WTC11 (cell line): ENCODE measurements around the gene ARHGAP28. TPM values are rescaled to one million over a fixed set of nuclear protein-coding genes. Genes with fewer than 3 reads are reported as not detected.

ENCODE experiments used
- ATAC-seq: fragments of 200-7000 bp; cut with Tn5 transposase; 2 replicates; pipeline ENCODE4 v1.10.0; 2021; ENCODE audit warnings: mild to moderate bottlenecking, moderate library complexity
- CTCF ChIA-PET: fragments of 300-600 bp; sonication (Branson Sonifier 250); formaldehyde crosslinking; loops from one replicate; lab custom pipeline; 2021; ENCODE audit warnings: antibody characterized with exemption; lab: Charles Lee
- POLR2A ChIA-PET: fragments of 350-600 bp; sonication (Branson Sonifier 250); formaldehyde crosslinking; loops from one replicate; lab custom pipeline; 2021; ENCODE audit warnings: antibody characterized with exemption; lab: Charles Lee
- DNase-seq: peaks from one replicate; pipeline ENCODE4 v3.0.0; 2021; ENCODE audit warnings: low spot score
- H3K27ac Mint-ChIP-seq: 2 replicates; pipeline ENCODE4 v1.8.0; 2021; ENCODE audit warnings: mixed read lengths
- H3K27me3 Mint-ChIP-seq: 2 replicates; pipeline ENCODE4 v1.8.0; 2021; ENCODE audit warnings: low read depth, mild to moderate bottlenecking, moderate library complexity, mixed read lengths
- H3K36me3 Mint-ChIP-seq: 2 replicates; pipeline ENCODE4 v1.8.0; 2021; ENCODE audit warnings: mixed read lengths
- H3K4me1 Mint-ChIP-seq: 2 replicates; pipeline ENCODE4 v1.8.0; 2022; ENCODE audit warnings: mixed read lengths
- H3K4me3 Mint-ChIP-seq: 2 replicates; pipeline ENCODE4 v1.8.0; 2021; ENCODE audit warnings: mild to moderate bottlenecking, moderate library complexity, mixed read lengths
- H3K9me3 Mint-ChIP-seq: 2 replicates; pipeline ENCODE4 v1.8.0; 2021; ENCODE audit warnings: mixed read lengths
- ATF2 ChIP-seq: sonication (generic); formaldehyde crosslinking; IDR thresholded peaks from 2 replicates; pipeline ENCODE4 v1.8.1; 2022; ENCODE audit warnings: low read depth, missing genetic modification reagents, borderline replicate concordance
- ATF3 ChIP-seq: sonication (generic); formaldehyde crosslinking; conservative IDR thresholded peaks from 2 replicates; pipeline ENCODE4 v1.8.1; 2022; ENCODE audit warnings: mild to moderate bottlenecking, missing genetic modification reagents
- CREB1 ChIP-seq: sonication (generic); formaldehyde crosslinking; IDR thresholded peaks from 2 replicates; pipeline ENCODE4 v1.8.0; 2023; ENCODE audit warnings: mild to moderate bottlenecking, missing genetic modification reagents
- CTCF ChIP-seq: fragments of 200-600 bp; IDR thresholded peaks from 2 replicates; pipeline ENCODE4 v1.8.0; 2022; ENCODE audit warnings: antibody characterized with exemption
- E2F1 ChIP-seq: sonication (generic); formaldehyde crosslinking; IDR thresholded peaks from 2 replicates; pipeline ENCODE4 v1.8.0; 2022; ENCODE audit warnings: mild to moderate bottlenecking, missing genetic modification reagents
- E2F4 ChIP-seq: sonication (generic); formaldehyde crosslinking; IDR thresholded peaks from 2 replicates; pipeline ENCODE4 v1.8.1; 2022; ENCODE audit warnings: low read depth, mild to moderate bottlenecking, moderate library complexity, missing genetic modification reagents, borderline replicate concordance
- ELF4 ChIP-seq: sonication (generic); formaldehyde crosslinking; IDR thresholded peaks from 2 replicates; pipeline ENCODE4 v1.8.1; 2022; ENCODE audit warnings: low read depth, mild to moderate bottlenecking, moderate library complexity, missing genetic modification reagents
- ETV6 ChIP-seq: sonication (generic); formaldehyde crosslinking; IDR thresholded peaks from 2 replicates; pipeline ENCODE4 v1.8.1; 2022; ENCODE audit warnings: mild to moderate bottlenecking, missing genetic modification reagents
- FOXJ3 ChIP-seq: sonication (generic); formaldehyde crosslinking; IDR thresholded peaks from 2 replicates; pipeline ENCODE4 v1.9.0; 2021; ENCODE audit warnings: missing genetic modification reagents, mild to moderate bottlenecking, borderline replicate concordance
- FOXP1 ChIP-seq: sonication (generic); formaldehyde crosslinking; IDR thresholded peaks from 2 replicates; pipeline ENCODE4 v1.8.0; 2022; ENCODE audit warnings: missing genetic modification reagents, mild to moderate bottlenecking, moderate library complexity, borderline replicate concordance
- JUN ChIP-seq: sonication (generic); formaldehyde crosslinking; IDR thresholded peaks from 2 replicates; pipeline ENCODE4 v1.8.0; 2023; ENCODE audit warnings: mild to moderate bottlenecking, missing genetic modification reagents
- KAT7 ChIP-seq: sonication (generic); formaldehyde crosslinking; IDR thresholded peaks from 2 replicates; pipeline ENCODE4 v1.8.1; 2023; ENCODE audit warnings: missing genetic modification reagents, mild to moderate bottlenecking, borderline replicate concordance
- MXD4 ChIP-seq: fragments of 250-450 bp; sonication (Bioruptor Pico); IDR thresholded peaks from 2 replicates; pipeline ENCODE4 v1.8.0; 2021; ENCODE audit warnings: mild to moderate bottlenecking, moderate library complexity, borderline replicate concordance
- MYBL2 ChIP-seq: sonication (generic); formaldehyde crosslinking; IDR thresholded peaks from 2 replicates; pipeline ENCODE4 v1.8.1; 2023; ENCODE audit warnings: mild to moderate bottlenecking, moderate library complexity, missing genetic modification reagents
- NR1H2 ChIP-seq: sonication (generic); formaldehyde crosslinking; IDR thresholded peaks from 2 replicates; pipeline ENCODE4 v1.9.0; 2021; ENCODE audit warnings: mild to moderate bottlenecking, moderate library complexity, missing genetic modification reagents
- NR3C1 ChIP-seq: sonication (generic); formaldehyde crosslinking; conservative IDR thresholded peaks from 2 replicates; pipeline ENCODE4 v1.8.1; 2023; ENCODE audit warnings: low read depth, mild to moderate bottlenecking, missing genetic modification reagents
- PRRX2 ChIP-seq: fragments of 250-450 bp; sonication (Bioruptor Pico); IDR thresholded peaks from 2 replicates; pipeline ENCODE4 v1.8.0; 2021; ENCODE audit warnings: mild to moderate bottlenecking
- RELA ChIP-seq: sonication (generic); formaldehyde crosslinking; IDR thresholded peaks from 2 replicates; pipeline ENCODE4 v1.8.1; 2022; ENCODE audit warnings: missing genetic modification reagents, mild to moderate bottlenecking, borderline replicate concordance
- SOX15 ChIP-seq: fragments of 250-450 bp; sonication (Bioruptor Pico); IDR thresholded peaks from 2 replicates; pipeline ENCODE4 v1.9.0; 2021; ENCODE audit warnings: mild to moderate bottlenecking
- SP1 ChIP-seq: sonication (generic); formaldehyde crosslinking; conservative IDR thresholded peaks from 2 replicates; pipeline ENCODE4 v1.8.1; 2022; ENCODE audit warnings: missing genetic modification reagents
- STAT6 ChIP-seq: sonication (generic); formaldehyde crosslinking; conservative IDR thresholded peaks from 2 replicates; pipeline ENCODE4 v1.8.1; 2023; ENCODE audit warnings: mild to moderate bottlenecking, low read depth, missing genetic modification reagents, moderate library complexity
- ZNF121 ChIP-seq: sonication (generic); formaldehyde crosslinking; IDR thresholded peaks from 2 replicates; pipeline ENCODE4 v1.8.0; 2023; ENCODE audit warnings: missing genetic modification reagents
- ZNF219 ChIP-seq: sonication (generic); formaldehyde crosslinking; IDR thresholded peaks from 2 replicates; pipeline ENCODE4 v1.8.0; 2023; ENCODE audit warnings: missing genetic modification reagents, mild to moderate bottlenecking, borderline replicate concordance
- ZNF396 ChIP-seq: fragments of 250-450 bp; sonication (Bioruptor Pico); IDR thresholded peaks from 2 replicates; pipeline ENCODE4 v1.8.0; 2021; ENCODE audit warnings: mild to moderate bottlenecking, moderate library complexity, borderline replicate concordance
- ZSCAN18 ChIP-seq: fragments of 250-450 bp; sonication (Bioruptor Pico); IDR thresholded peaks from 2 replicates; pipeline ENCODE4 v2.1.2; 2022; ENCODE audit warnings: mild to moderate bottlenecking, moderate library complexity
- total RNA-seq: library from RNA; stranded (reverse); gene quantifications from 3 replicates; pipeline ENCODE4 v1.2.3, GENCODE V29; 2021

Gene ARHGAP28
- total RNA-seq, 1 experiment from 2014 or later = 14.8 TPM

GRCh38 chr18:6747646-6748045, 18.1 kb downstream of the ARHGAP28 start (continued):
- TF ChIP-seq ZNF219 (CRISPR knock-in tag) = no peak
- TF ChIP-seq SOX15 (CRISPR knock-in tag) = no peak
- no peak for TF ChIP-seq RELA (CRISPR knock-in tag)
- TF ChIP-seq CREB1 (CRISPR knock-in tag) = no peak
- TF ChIP-seq JUN (CRISPR knock-in tag) = no peak
- no peak for TF ChIP-seq STAT6 (CRISPR knock-in tag)
- no peak for TF ChIP-seq CTCF
- TF ChIP-seq E2F1 (CRISPR knock-in tag) = no peak
- TF ChIP-seq ZNF396 (CRISPR knock-in tag) = no peak

- no peak for ATAC-seq
- Mint-ChIP-seq H3K4me3 (no peak overlapping the region), H3K4me1 (peaks cover 43% of the 10 kb centered on the region), H3K27me3 (no peaks in the 10 kb centered on the region), H3K27ac (peak overlapping the region; percentile 27; the same call in 1 of the 2 replicates), H3K36me3 (peaks cover 22% of the 10 kb centered on the region), H3K9me3 (peaks cover 22% of the 10 kb centered on the region)
- POLR2A ChIA-PET = no interaction called here
- CTCF ChIA-PET = no interaction called here
- no peak for DNase-seq
- TF ChIP-seq SOX15 (CRISPR knock-in tag) (no peak), ATF3 (CRISPR knock-in tag) (no peak), ZNF396 (CRISPR knock-in tag) (no peak), KAT7 (CRISPR knock-in tag) (no peak), ETV6 (no peak), NR1H2 (CRISPR knock-in tag) (no peak), MXD4 (CRISPR knock-in tag) (no peak), SP1 (no peak), ZNF121 (no peak), FOXJ3 (CRISPR knock-in tag) (no peak), MYBL2 (CRISPR knock-in tag) (no peak), NR3C1 (CRISPR knock-in tag) (no peak), E2F4 (CRISPR knock-in tag) (no peak), ELF4 (CRISPR knock-in tag) (no peak), ZSCAN18 (CRISPR knock-in tag) (no peak), ATF2 (CRISPR knock-in tag) (no peak), PRRX2 (no peak), FOXP1 (no peak)
Observed at GRCh38 chr18:6748241-6748640, 18.7 kb downstream of the ARHGAP28 start.
